ENCODE results near the gene ST3GAL4. TPM values are rescaled to one million over a fixed set of nuclear protein-coding genes. Genes with fewer than 3 reads are reported as not detected.
A peak's percentile ranks its signal among the peaks of the same experiment; 100 is the strongest.
"Not testable (repeated sequence)": the region's sequence is repeated elsewhere in the genome, so short reads cannot be mapped to it uniquely, and the experiment has no call there.

The ST3GAL4 gene
- polyA plus RNA-seq, 1 donor (not counting 4 experiments of a cell fraction or from before 2014, with no cell fraction given): 24.6 TPM

DNA sequence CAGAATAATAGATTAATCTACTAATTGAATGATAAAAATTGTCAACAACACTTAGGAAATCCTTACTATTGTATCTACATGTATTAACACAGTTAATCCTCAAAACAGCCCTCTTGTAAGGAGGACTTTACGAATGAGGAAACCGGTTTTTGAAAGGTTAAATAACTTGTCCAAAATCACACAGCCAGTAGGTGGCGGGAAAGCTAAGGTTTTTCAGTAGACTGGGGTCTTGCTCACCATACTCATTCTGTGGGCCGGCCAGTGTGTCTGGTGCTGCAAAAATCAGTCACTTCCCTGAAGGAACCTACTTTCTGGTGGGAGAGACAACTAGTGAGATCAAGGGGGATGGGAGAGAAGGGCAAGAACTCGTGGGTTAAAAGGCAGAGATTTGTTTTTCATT lies 47.8 kb upstream of the ST3GAL4 start:
- Histone ChIP-seq H3K4me3 (ENCODE audit: control insufficient read depth in 2 of 3, extremely low read depth in 1 of 3, insufficient read depth in 2 of 3, low read depth in 1 of 3, low read length in 3 of 3) (no peak overlapping the region), H3K36me3 (ENCODE audit: control insufficient read depth in 2 of 2, extremely low read depth in 1 of 2, insufficient read depth in 2 of 2, low read length in 2 of 2) (no peaks in the 10 kb centered on the region), H4K20me1 (ENCODE audit: control insufficient read depth, extremely low read depth, insufficient read depth, low read length) (no peaks in the 10 kb centered on the region), H3K9me3 (ENCODE audit: control insufficient read depth, low read depth, low read length) (no peaks in the 10 kb centered on the region), H3K9ac (ENCODE audit: control insufficient read depth, extremely low read depth, insufficient read depth, low read length) (no peak overlapping the region), H3K4me2 (ENCODE audit: control insufficient read depth, extremely low read depth, insufficient read depth, low read depth, low read length) (no peak overlapping the region), H3K27me3 (ENCODE audit: control insufficient read depth, extremely low read depth, insufficient read depth, low read length) (no peaks in the 10 kb centered on the region), H3K27ac (ENCODE audit: control insufficient read depth, insufficient read depth, low read length) (peak overlapping the region; percentile 32), H3K9me1 (ENCODE audit: control insufficient read depth, extremely low read depth, insufficient read depth, low read length) (no peaks in the 10 kb centered on the region), H3K4me1 (ENCODE audit: control insufficient read depth, extremely low read depth, insufficient read depth, low read length) (peaks cover 28% of the 10 kb centered on the region), H2AFZ (ENCODE audit: control insufficient read depth, low read length) (no peak overlapping the region), H3K79me2 (ENCODE audit: control insufficient read depth, insufficient read depth, low read length) (peaks cover 15% of the 10 kb centered on the region)
- dilution Hi-C loops (cut with MboI; ENCODE audit: extremely low pct_ligation_motif_present, low sequenced_read_pairs): no loop called here
- FAIRE-seq: no peak
- TF ChIP-seq, protein P1, sequence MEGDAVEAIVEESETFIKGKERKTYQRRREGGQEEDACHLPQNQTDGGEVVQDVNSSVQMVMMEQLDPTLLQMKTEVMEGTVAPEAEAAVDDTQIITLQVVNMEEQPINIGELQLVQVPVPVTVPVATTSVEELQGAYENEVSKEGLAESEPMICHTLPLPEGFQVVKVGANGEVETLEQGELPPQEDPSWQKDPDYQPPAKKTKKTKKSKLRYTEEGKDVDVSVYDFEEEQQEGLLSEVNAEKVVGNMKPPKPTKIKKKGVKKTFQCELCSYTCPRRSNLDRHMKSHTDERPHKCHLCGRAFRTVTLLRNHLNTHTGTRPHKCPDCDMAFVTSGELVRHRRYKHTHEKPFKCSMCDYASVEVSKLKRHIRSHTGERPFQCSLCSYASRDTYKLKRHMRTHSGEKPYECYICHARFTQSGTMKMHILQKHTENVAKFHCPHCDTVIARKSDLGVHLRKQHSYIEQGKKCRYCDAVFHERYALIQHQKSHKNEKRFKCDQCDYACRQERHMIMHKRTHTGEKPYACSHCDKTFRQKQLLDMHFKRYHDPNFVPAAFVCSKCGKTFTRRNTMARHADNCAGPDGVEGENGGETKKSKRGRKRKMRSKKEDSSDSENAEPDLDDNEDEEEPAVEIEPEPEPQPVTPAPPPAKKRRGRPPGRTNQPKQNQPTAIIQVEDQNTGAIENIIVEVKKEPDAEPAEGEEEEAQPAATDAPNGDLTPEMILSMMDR (optimal IDR thresholded peaks at IDR 0.05 in 1 of 3, IDR thresholded peaks at IDR 0.05 in 1 of 3, conservative IDR thresholded peaks at IDR 0.05 in 1 of 3; ENCODE audit: extremely low read depth in 1 of 3, insufficient read depth in 2 of 3, low read length in 3 of 3): peak; percentile 39 to 54 (median 45)
- TF ChIP-seq EZH2 (IDR thresholded peaks at IDR 0.05; ENCODE audit: low read length): no peak
- DNase-seq (ENCODE audit: low read depth, low spot score): no peak

DNA sequence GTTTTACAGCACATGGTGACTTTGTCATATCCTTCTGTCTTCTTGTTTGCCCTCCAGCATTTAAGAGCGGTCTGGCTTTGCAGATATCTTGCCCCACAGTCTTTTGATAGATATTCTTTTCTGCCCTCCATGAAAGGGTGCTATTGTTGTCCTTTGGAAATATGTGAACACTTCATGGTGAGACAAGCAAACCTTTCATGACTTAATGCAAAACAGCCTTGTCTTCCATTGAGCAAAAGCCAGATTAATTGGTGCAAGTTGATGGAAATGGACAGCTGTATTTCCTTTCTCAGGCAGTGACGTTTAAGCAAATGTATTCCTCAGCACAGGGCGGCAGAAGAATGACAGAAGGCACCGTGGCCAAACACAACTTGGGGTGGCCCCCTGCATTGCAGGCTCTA lies 47.2 kb upstream of the ST3GAL4 start:
- no peaks in the 10 kb centered on the region for H3K27me3 ChIP-seq (ENCODE audit: control insufficient read depth, extremely low read depth, insufficient read depth, low read length)
- TF ChIP-seq, protein P1 (optimal IDR thresholded peaks at IDR 0.05 in 1 of 3, IDR thresholded peaks at IDR 0.05 in 1 of 3, conservative IDR thresholded peaks at IDR 0.05 in 1 of 3; ENCODE audit: extremely low read depth in 1 of 3, insufficient read depth in 2 of 3, low read length in 3 of 3): no peak
- TF ChIP-seq EZH2 (IDR thresholded peaks at IDR 0.05; ENCODE audit: low read length): no peak
- peaks cover 10% of the 10 kb centered on the region for H3K79me2 ChIP-seq (ENCODE audit: control insufficient read depth, insufficient read depth, low read length)
- H4K20me1 ChIP-seq (ENCODE audit: control insufficient read depth, extremely low read depth, insufficient read depth, low read length): no peaks in the 10 kb centered on the region
- dilution Hi-C loops (cut with MboI; ENCODE audit: extremely low pct_ligation_motif_present, low sequenced_read_pairs): no loop called here
- no peaks in the 10 kb centered on the region for H3K36me3 ChIP-seq (ENCODE audit: control insufficient read depth in 2 of 2, extremely low read depth in 1 of 2, insufficient read depth in 2 of 2, low read length in 2 of 2)
- H3K4me2 ChIP-seq (ENCODE audit: control insufficient read depth, extremely low read depth, insufficient read depth, low read depth, low read length): no peak overlapping the region
- peaks cover 29% of the 10 kb centered on the region for H3K4me1 ChIP-seq (ENCODE audit: control insufficient read depth, extremely low read depth, insufficient read depth, low read length)
- no peak overlapping the region for H3K4me3 ChIP-seq (ENCODE audit: control insufficient read depth in 2 of 3, extremely low read depth in 1 of 3, insufficient read depth in 2 of 3, low read depth in 1 of 3, low read length in 3 of 3)
- FAIRE-seq: peak; percentile 65
- no peak overlapping the region for H3K27ac ChIP-seq (ENCODE audit: control insufficient read depth, insufficient read depth, low read length)
- H2AFZ ChIP-seq (ENCODE audit: control insufficient read depth, low read length): no peak overlapping the region
- no peaks in the 10 kb centered on the region for H3K9me3 ChIP-seq (ENCODE audit: control insufficient read depth, low read depth, low read length)
- no peak overlapping the region for H3K9ac ChIP-seq (ENCODE audit: control insufficient read depth, extremely low read depth, insufficient read depth, low read length)
- H3K9me1 ChIP-seq (ENCODE audit: control insufficient read depth, extremely low read depth, insufficient read depth, low read length): no peaks in the 10 kb centered on the region
- no peak for DNase-seq (ENCODE audit: low read depth, low spot score)

DNA sequence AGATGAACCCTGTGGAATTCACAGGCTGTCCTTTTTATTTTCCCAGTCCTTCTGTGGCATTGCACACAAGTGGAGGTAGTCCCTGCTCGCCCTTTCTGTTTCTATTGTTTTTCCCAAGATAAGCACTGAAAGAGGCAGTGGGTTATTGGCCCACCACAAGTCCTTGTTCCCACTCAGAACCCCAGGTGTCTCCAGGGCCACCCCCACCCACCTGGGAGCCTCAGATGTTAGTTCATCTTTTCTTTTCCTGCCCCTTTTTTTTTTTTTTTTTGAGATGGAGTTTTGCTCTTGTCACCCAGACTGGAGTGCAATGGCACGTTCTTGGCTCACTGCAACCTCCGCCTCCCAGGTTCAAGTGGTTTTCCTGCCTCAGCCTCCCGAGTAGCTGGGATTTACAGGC lies 46.7 kb upstream of the ST3GAL4 start:
- H2AFZ ChIP-seq (ENCODE audit: control insufficient read depth, low read length); H3K36me3 ChIP-seq (ENCODE audit: control insufficient read depth in 2 of 2, extremely low read depth in 1 of 2, insufficient read depth in 2 of 2, low read length in 2 of 2); H3K4me2 ChIP-seq (ENCODE audit: control insufficient read depth, extremely low read depth, insufficient read depth, low read depth, low read length); H3K27me3 ChIP-seq (ENCODE audit: control insufficient read depth, extremely low read depth, insufficient read depth, low read length); DNase-seq (ENCODE audit: low read depth, low spot score); H3K79me2 ChIP-seq (ENCODE audit: control insufficient read depth, insufficient read depth, low read length); FAIRE-seq; dilution Hi-C loops (cut with MboI; ENCODE audit: extremely low pct_ligation_motif_present, low sequenced_read_pairs); H3K9ac ChIP-seq (ENCODE audit: control insufficient read depth, extremely low read depth, insufficient read depth, low read length); H4K20me1 ChIP-seq (ENCODE audit: control insufficient read depth, extremely low read depth, insufficient read depth, low read length); H3K9me1 ChIP-seq (ENCODE audit: control insufficient read depth, extremely low read depth, insufficient read depth, low read length); H3K4me3 ChIP-seq (ENCODE audit: control insufficient read depth in 2 of 3, extremely low read depth in 1 of 3, insufficient read depth in 2 of 3, low read depth in 1 of 3, low read length in 3 of 3); H3K9me3 ChIP-seq (ENCODE audit: control insufficient read depth, low read depth, low read length): not testable (repeated sequence)
- Histone ChIP-seq H3K27ac (ENCODE audit: control insufficient read depth, insufficient read depth, low read length) (peak overlapping the region; percentile 42), H3K4me1 (ENCODE audit: control insufficient read depth, extremely low read depth, insufficient read depth, low read length) (peaks cover 32% of the 10 kb centered on the region)
